ENCODE data around the gene MUC5AC.
"Not testable (repeated sequence)": the region's sequence is repeated elsewhere in the genome, so short reads cannot be mapped to it uniquely, and the experiment has no call there.

MUC5AC gene

GRCh38 chr11:1171985-1172728 lies 14.4 kb downstream of the MUC5AC start:
- no peak for TF ChIP-seq CTCF (IDR thresholded peaks at IDR 0.05; ENCODE audit: insufficient read depth, low read depth, low read length, missing control alignments)
- DNase-seq (ENCODE audit: low read depth): no peak
- H3K4me3 ChIP-seq (ENCODE audit: low read depth, low read length): no peak overlapping the region

GRCh38 chr11:1172729-1173117 lies 15.0 kb downstream of the MUC5AC start:
- no peak overlapping the region for H3K4me3 ChIP-seq (ENCODE audit: low read depth, low read length)
- TF ChIP-seq CTCF (IDR thresholded peaks at IDR 0.05; ENCODE audit: insufficient read depth, low read depth, low read length, missing control alignments): no peak
- DNase-seq (ENCODE audit: low read depth): no peak

- DNase-seq (ENCODE audit: low read depth); H3K4me3 ChIP-seq (ENCODE audit: low read depth, low read length): not testable (repeated sequence)
These were observed 15.6 kb downstream of the MUC5AC start for GRCh38 chr11:1173396-1173795.

GRCh38 chr11:1174441-1175370 lies 17.0 kb downstream of the MUC5AC start:
- no peak for DNase-seq (ENCODE audit: low read depth)
- H3K4me3 ChIP-seq (ENCODE audit: low read depth, low read length): no peak overlapping the region
- no peak for TF ChIP-seq CTCF (IDR thresholded peaks at IDR 0.05; ENCODE audit: insufficient read depth, low read depth, low read length, missing control alignments)

- TF ChIP-seq CTCF (IDR thresholded peaks at IDR 0.05; ENCODE audit: insufficient read depth, low read depth, low read length, missing control alignments): no peak
- DNase-seq (ENCODE audit: low read depth): no peak
- no peak overlapping the region for H3K4me3 ChIP-seq (ENCODE audit: low read depth, low read length)
These were observed 17.9 kb downstream of the MUC5AC start for GRCh38 chr11:1175461-1176223.

- TF ChIP-seq CTCF (IDR thresholded peaks at IDR 0.05; ENCODE audit: insufficient read depth, low read depth, low read length, missing control alignments): no peak
- no peak overlapping the region for H3K4me3 ChIP-seq (ENCODE audit: low read depth, low read length)
- DNase-seq (ENCODE audit: low read depth): no peak
These were observed 18.7 kb downstream of the MUC5AC start for GRCh38 chr11:1176224-1177019.

All from GM12865 (cell line).